Measurements from ENCODE around the gene TMPRSS7. TPM values are rescaled to one million over a fixed set of nuclear protein-coding genes. Genes with fewer than 3 reads are reported as not detected.
A peak's percentile ranks its signal among the peaks of the same experiment; 100 is the strongest.

The TMPRSS7 gene
- total and polyA plus RNA-seq, 3 experiments from 2014 or later, result not detected

- ChIA-PET POLR2A (no interaction called here), CTCF (no interaction called here)
- no peak overlapping the region for H3K4me3 Mint-ChIP-seq
- H3K4me1 ChIP-seq (ENCODE audit: insufficient read depth, low read length), result peaks cover 5% of the 10 kb centered on the region
- no peaks in the 10 kb centered on the region for H3K27me3 ChIP-seq (ENCODE audit: insufficient read depth, low read length, poor library complexity, severe bottlenecking)
- no peak overlapping the region for H3K27ac Mint-ChIP-seq
- no peak overlapping the region for H3K27ac ChIP-seq (ENCODE audit: low read depth, low read length)
- H3K27me3 Mint-ChIP-seq, result peaks cover 11 to 19% of the 10 kb centered on the region in 2 donors
- no peak for DNase-seq
- H3K36me3 ChIP-seq (ENCODE audit: insufficient read depth, low read length), result no peaks in the 10 kb centered on the region
- H3K4me1 Mint-ChIP-seq, result peaks cover 1 to 17% (median 10%) of the 10 kb centered on the region in 3 donors
- H3K4me3 ChIP-seq (ENCODE audit: low read length), result no peak overlapping the region
- peaks cover 0 to 6% (median 0%) of the 10 kb centered on the region in 3 donors for H3K36me3 Mint-ChIP-seq
- H3K9me3 ChIP-seq (ENCODE audit: low read length), result no peaks in the 10 kb centered on the region
- H3K9me3 Mint-ChIP-seq, result no peaks in the 10 kb centered on the region
Observed at GRCh38 chr3:112095731-112096130, 61.2 kb downstream of the TMPRSS7 start.

- H3K27me3 ChIP-seq (ENCODE audit: insufficient read depth, low read length, poor library complexity, severe bottlenecking), result no peaks in the 10 kb centered on the region
- Mint-ChIP-seq H3K36me3 (peaks cover 0 to 6% (median 0%) of the 10 kb centered on the region in 3 donors), H3K9me3 (no peaks in the 10 kb centered on the region), H3K27ac (no peak overlapping the region), H3K4me1 (peaks cover 1 to 13% (median 8%) of the 10 kb centered on the region in 3 donors), H3K27me3 (peaks cover 8 to 19% of the 10 kb centered on the region in 2 donors), H3K4me3 (no peak overlapping the region)
- ChIA-PET POLR2A (no interaction called here), CTCF (no interaction called here)
- DNase-seq, result no peak
- no peak overlapping the region for H3K27ac ChIP-seq (ENCODE audit: low read depth, low read length)
- no peaks in the 10 kb centered on the region for H3K36me3 ChIP-seq (ENCODE audit: insufficient read depth, low read length)
- no peaks in the 10 kb centered on the region for H3K9me3 ChIP-seq (ENCODE audit: low read length)
- peaks cover 3% of the 10 kb centered on the region for H3K4me1 ChIP-seq (ENCODE audit: insufficient read depth, low read length)
- no peak overlapping the region for H3K4me3 ChIP-seq (ENCODE audit: low read length)
Observed at GRCh38 chr3:112096176-112096575, 61.6 kb downstream of the TMPRSS7 start.

GRCh38 chr3:112097378-112097777, 62.8 kb downstream of the TMPRSS7 start:
- no peaks in the 10 kb centered on the region for H3K9me3 Mint-ChIP-seq
- H3K27ac Mint-ChIP-seq, result no peak overlapping the region
- peaks cover 6 to 22% of the 10 kb centered on the region in 2 donors for H3K27me3 Mint-ChIP-seq
- H3K36me3 ChIP-seq (ENCODE audit: insufficient read depth, low read length), result no peaks in the 10 kb centered on the region
- no peak overlapping the region for H3K4me3 ChIP-seq (ENCODE audit: low read length)
- POLR2A ChIA-PET, result no interaction called here
- no peak overlapping the region for H3K4me3 Mint-ChIP-seq
- peaks cover 0 to 6% (median 0%) of the 10 kb centered on the region in 3 donors for H3K36me3 Mint-ChIP-seq
- CTCF ChIA-PET, result no interaction called here
- no peak overlapping the region for H3K27ac ChIP-seq (ENCODE audit: low read depth, low read length)
- H3K27me3 ChIP-seq (ENCODE audit: insufficient read depth, low read length, poor library complexity, severe bottlenecking), result no peaks in the 10 kb centered on the region
- no peaks in the 10 kb centered on the region for H3K9me3 ChIP-seq (ENCODE audit: low read length)
- no peak for DNase-seq
- H3K4me1 Mint-ChIP-seq, result peaks cover 1 to 12% (median 7%) of the 10 kb centered on the region in 3 donors
- peaks cover 3% of the 10 kb centered on the region for H3K4me1 ChIP-seq (ENCODE audit: insufficient read depth, low read length)

- peaks cover 2 to 16% of the 10 kb centered on the region in 2 donors for H3K27me3 Mint-ChIP-seq
- H3K9me3 Mint-ChIP-seq, result no peaks in the 10 kb centered on the region
- no peak overlapping the region for H3K4me3 ChIP-seq (ENCODE audit: low read length)
- no peaks in the 10 kb centered on the region for H3K36me3 ChIP-seq (ENCODE audit: insufficient read depth, low read length)
- no peaks in the 10 kb centered on the region for H3K4me1 Mint-ChIP-seq
- POLR2A ChIA-PET, result no interaction called here
- H3K4me1 ChIP-seq (ENCODE audit: insufficient read depth, low read length), result no peaks in the 10 kb centered on the region
- H3K9me3 ChIP-seq (ENCODE audit: low read length), result no peaks in the 10 kb centered on the region
- no peak overlapping the region for H3K4me3 Mint-ChIP-seq
- no peak overlapping the region for H3K27ac ChIP-seq (ENCODE audit: low read depth, low read length)
- H3K27ac Mint-ChIP-seq, result peak overlapping the region in 1 of 8 donors; percentile 2
- no peaks in the 10 kb centered on the region for H3K27me3 ChIP-seq (ENCODE audit: insufficient read depth, low read length, poor library complexity, severe bottlenecking)
- CTCF ChIA-PET, result interaction anchor here (2.0 kb wide), 1 partner anchor 10 kb away, joined by 7 read pairs; no protein-coding TSS in a partner anchor
- no peak for DNase-seq
- H3K36me3 Mint-ChIP-seq, result peaks cover 0 to 3% (median 0%) of the 10 kb centered on the region in 3 donors
Observed at GRCh38 chr3:112101916-112102315, 67.4 kb downstream of the TMPRSS7 start.

GRCh38 chr3:112104774-112105173, 70.2 kb downstream of the TMPRSS7 start:
- POLR2A ChIA-PET, result no interaction called here
- Mint-ChIP-seq H3K9me3 (no peaks in the 10 kb centered on the region), H3K4me3 (no peak overlapping the region), H3K36me3 (peaks cover 0 to 4% (median 0%) of the 10 kb centered on the region in 3 donors), H3K27ac (peak overlapping the region in 1 of 8 donors; percentile 27), H3K27me3 (peaks cover 2 to 6% of the 10 kb centered on the region in 2 donors), H3K4me1 (no peaks in the 10 kb centered on the region)
- no peak for DNase-seq
- Histone ChIP-seq H3K4me3 (ENCODE audit: low read length) (no peak overlapping the region), H3K9me3 (ENCODE audit: low read length) (no peaks in the 10 kb centered on the region), H3K27me3 (ENCODE audit: insufficient read depth, low read length, poor library complexity, severe bottlenecking) (no peaks in the 10 kb centered on the region), H3K36me3 (ENCODE audit: insufficient read depth, low read length) (no peaks in the 10 kb centered on the region), H3K27ac (ENCODE audit: low read depth, low read length) (no peak overlapping the region), H3K4me1 (ENCODE audit: insufficient read depth, low read length) (no peaks in the 10 kb centered on the region)
- CTCF ChIA-PET, result no interaction called here

- no peak overlapping the region for H3K27ac Mint-ChIP-seq
- Histone ChIP-seq H3K9me3 (ENCODE audit: low read length) (no peaks in the 10 kb centered on the region), H3K27me3 (ENCODE audit: insufficient read depth, low read length, poor library complexity, severe bottlenecking) (no peaks in the 10 kb centered on the region), H3K36me3 (ENCODE audit: insufficient read depth, low read length) (no peaks in the 10 kb centered on the region), H3K4me3 (ENCODE audit: low read length) (no peak overlapping the region), H3K27ac (ENCODE audit: low read depth, low read length) (no peak overlapping the region), H3K4me1 (ENCODE audit: insufficient read depth, low read length) (no peaks in the 10 kb centered on the region)
- no peaks in the 10 kb centered on the region for H3K9me3 Mint-ChIP-seq
- peaks cover 0 to 4% (median 0%) of the 10 kb centered on the region in 3 donors for H3K36me3 Mint-ChIP-seq
- CTCF ChIA-PET, result interaction anchor here (2.1 kb wide), 1 partner anchor 179 kb away, joined by 5 read pairs; no protein-coding TSS in a partner anchor
- peaks cover 0 to 6% (median 5%) of the 10 kb centered on the region in 3 donors for H3K4me1 Mint-ChIP-seq
- H3K27me3 Mint-ChIP-seq, result peaks cover 3 to 5% of the 10 kb centered on the region in 2 donors
- no peak for DNase-seq
- POLR2A ChIA-PET, result no interaction called here
- H3K4me3 Mint-ChIP-seq, result no peak overlapping the region
Observed at GRCh38 chr3:112109322-112109721, 74.8 kb downstream of the TMPRSS7 start.

GRCh38 chr3:112111785-112112402, 77.4 kb downstream of the TMPRSS7 start:
- ChIA-PET POLR2A (no interaction called here), CTCF (interaction anchor here (0.6 to 2.1 kb wide), 32 partner anchors 9 to 434 kb away, joined by 3 to 16 read pairs (median 4); partner anchors contain the start of genes BTLA, CD200 and GCSAM)
- no peaks in the 10 kb centered on the region for H3K9me3 Mint-ChIP-seq
- DNase-seq, result peak; percentile 16 to 70 (median 48)
- no peaks in the 10 kb centered on the region for H3K9me3 ChIP-seq (ENCODE audit: low read length)
- no peaks in the 10 kb centered on the region for H3K27me3 ChIP-seq (ENCODE audit: insufficient read depth, low read length, poor library complexity, severe bottlenecking)
- peaks cover 0 to 4% (median 0%) of the 10 kb centered on the region in 3 donors for H3K36me3 Mint-ChIP-seq
- no peaks in the 10 kb centered on the region for H3K36me3 ChIP-seq (ENCODE audit: insufficient read depth, low read length)
- no peak overlapping the region for H3K27ac Mint-ChIP-seq
- H3K4me1 Mint-ChIP-seq, result peaks cover 0 to 6% (median 5%) of the 10 kb centered on the region in 3 donors
- H3K27me3 Mint-ChIP-seq, result peaks cover 0 to 5% of the 10 kb centered on the region in 2 donors
- H3K4me3 ChIP-seq (ENCODE audit: low read length), result no peak overlapping the region
- no peak overlapping the region for H3K4me3 Mint-ChIP-seq
- H3K4me1 ChIP-seq (ENCODE audit: insufficient read depth, low read length), result no peaks in the 10 kb centered on the region
- H3K27ac ChIP-seq (ENCODE audit: low read depth, low read length), result no peak overlapping the region

- H3K9me3 Mint-ChIP-seq, result no peaks in the 10 kb centered on the region
- no peak overlapping the region for H3K4me3 Mint-ChIP-seq
- H3K4me1 ChIP-seq (ENCODE audit: insufficient read depth, low read length), result peaks cover under 1% of the 10 kb centered on the region
- H3K36me3 ChIP-seq (ENCODE audit: insufficient read depth, low read length), result no peaks in the 10 kb centered on the region
- ChIA-PET POLR2A (no interaction called here), CTCF (no interaction called here)
- H3K4me3 ChIP-seq (ENCODE audit: low read length), result no peak overlapping the region
- no peak overlapping the region for H3K27ac ChIP-seq (ENCODE audit: low read depth, low read length)
- peaks cover 5 to 20% (median 18%) of the 10 kb centered on the region in 3 donors for H3K4me1 Mint-ChIP-seq
- H3K9me3 ChIP-seq (ENCODE audit: low read length), result no peaks in the 10 kb centered on the region
- no peak for DNase-seq
- no peak overlapping the region for H3K27ac Mint-ChIP-seq
- H3K27me3 ChIP-seq (ENCODE audit: insufficient read depth, low read length, poor library complexity, severe bottlenecking), result no peaks in the 10 kb centered on the region
- H3K36me3 Mint-ChIP-seq, result peaks cover 0 to 4% (median 0%) of the 10 kb centered on the region in 3 donors
- H3K27me3 Mint-ChIP-seq, result peaks cover 0 to 9% of the 10 kb centered on the region in 2 donors
Observed at GRCh38 chr3:112114576-112115160, 80.1 kb downstream of the TMPRSS7 start.
